NT2/D1 (cell line): ENCODE results near the gene CYP4F3.
"Not testable (repeated sequence)": the region's sequence is repeated elsewhere in the genome, so short reads cannot be mapped to it uniquely, and the experiment has no call there.

Experiments used
- YY1 ChIP-seq: IDR thresholded peaks from 2 replicates; pipeline ENCODE4 v1.6.1; 2011; ENCODE audit not compliant: insufficient read length, insufficient read depth
- ZNF274 ChIP-seq: IDR thresholded peaks from 2 replicates; pipeline ENCODE4 v1.6.1; 2011; ENCODE audit warnings: mild to moderate bottlenecking, low read depth, low read length

GRCh38 chr19:15679865-15680264 lies 39.2 kb downstream of the CYP4F3 start:
- TF ChIP-seq YY1, ZNF274: not testable (repeated sequence)
